ENCODE measurements around the gene ODAD4.

GRCh38 chr17:41962111-41962510, 31.7 kb downstream of the ODAD4 start:
- TF ChIP-seq TAF1 (conservative IDR thresholded peaks at IDR 0.05): no peak
- TF ChIP-seq RXRA (IDR thresholded peaks at IDR 0.05): no peak
- no peak for TF ChIP-seq CTCF (IDR thresholded peaks at IDR 0.05; ENCODE audit: low read depth, low read length, missing input control)
- no peak for TF ChIP-seq GABPA (IDR thresholded peaks at IDR 0.05 in 1 of 2, conservative IDR thresholded peaks at IDR 0.05 in 1 of 2)
- TF ChIP-seq REST (IDR thresholded peaks at IDR 0.05): no peak
- TF ChIP-seq MAX (IDR thresholded peaks at IDR 0.05): no peak
- TF ChIP-seq ATF3 (IDR thresholded peaks at IDR 0.05): no peak
- no peak for TF ChIP-seq YY1 (IDR thresholded peaks at IDR 0.05)
- no peak for TF ChIP-seq ZBTB33 (IDR thresholded peaks at IDR 0.05)
- no peak for TF ChIP-seq JUND (IDR thresholded peaks at IDR 0.05)
- TF ChIP-seq EGR1 (IDR thresholded peaks at IDR 0.05; ENCODE audit: low read depth in 2 of 2): no peak

Data from liver (tissue), 3 donors.